Ovary (tissue), 9 donors: ENCODE results near the gene B4GALT5. TPM values are rescaled to one million over a fixed set of nuclear protein-coding genes. Genes with fewer than 3 reads are reported as not detected.

Source experiments
- DNase-seq, 5 donors: peaks; one replicate each; pipeline ENCODE4 v3.0.0-alpha.2; 2019 to 2020
- H3K27ac ChIP-seq, 2 donors: fragments of 200-600 bp; one replicate each; pipeline versions ENCODE4 v1.5.1 to v1.8.0; 2019 to 2022
- H3K27me3 ChIP-seq: fragments of 200-600 bp; one replicate; pipeline ENCODE4 v1.8.0; 2022
- H3K36me3 ChIP-seq: fragments of 200-600 bp; sonication (generic); one replicate; pipeline ENCODE4 v1.5.1; 2019
- H3K4me1 ChIP-seq: one replicate; pipeline ENCODE4 v1.8.1; 2013; ENCODE audit warnings: mild to moderate bottlenecking, moderate library complexity; ENCODE audit not compliant: insufficient read depth
- H3K4me3 ChIP-seq: fragments of 200-600 bp; sonication (generic); one replicate; pipeline ENCODE4 v1.5.1; 2017
- H3K9me3 ChIP-seq, 2 donors: fragments of 200-600 bp in 1 of 2; sonication (generic) in 1 of 2; one replicate each; pipeline versions ENCODE4 v1.5.1 to v1.8.1; 2013 to 2019; ENCODE audit warnings: mild to moderate bottlenecking in 1 of 2, moderate library complexity in 1 of 2
- CTCF ChIP-seq, 3 donors: fragments of 450-650 bp in 2 of 3; fragments of 200-600 bp in 1 of 3; IDR thresholded peaks; one replicate each; pipeline versions ENCODE4 v1.5.1 to v1.8.0; 2016 to 2022; ENCODE audit warnings: antibody characterized with exemption in 3 of 3, mild to moderate bottlenecking in 1 of 3
- EP300 ChIP-seq: sonication (generic); formaldehyde crosslinking; IDR thresholded peaks from one replicate; pipeline ENCODE4 v1.6.1; 2017; ENCODE audit warnings: antibody characterized with exemption
- POLR2A ChIP-seq: fragments of 450-650 bp; IDR thresholded peaks from one replicate; pipeline ENCODE4 v1.6.1; 2017; ENCODE audit warnings: antibody characterized with exemption, mild to moderate bottlenecking, moderate library complexity
- WGBS, 3 donors: extraction: QIAGEN DNeasy Blood & Tissue Kit in 1 of 3; methylation state at CpG; one replicate each; pipeline versions ENCODE4 v1.1.5 to v1.1.7; 2013 to 2017; 5-methylcytosine and 5-hydroxymethylcytosine counted together
- intact Hi-C, 4 donors: fragments of 100-400 bp; cut with DNase I; formaldehyde crosslinking; loops; one replicate each; pipeline versions ENCODE4 v1.11.0 to v1.15.1; 2022 to 2023
- polyA plus RNA-seq, 2 donors: library from polyadenylated mRNA; stranded (reverse); fragments of 200-250 nt in 1 of 2; fragments of 350-450 nt in 1 of 2; fragmentation: Illumina TruSeq in 1 of 2; extraction: RNeasy Lipid Tissue Mini Kit (QIAGEN cat#74804) in 1 of 2; gene quantifications; one replicate each; pipeline ENCODE4 v1.2.3, GENCODE V29; 2013 to 2014
- total RNA-seq, 7 donors: library from RNA; depleted of rRNA in 2 of 7; stranded (reverse); fragments of >200 nt in 2 of 7; fragmentation: NEBNext Ultra II Directional in 3 of 7; extraction: Animal tissue kit (Norgen Biotek cat#: 25700) in 3 of 7; gene quantifications; one replicate each; pipeline versions ENCODE4 v1.1.0 to v1.2.4, GENCODE V29; 2016 to 2023
- donor health status: DM: no; HTN: no; CAD: no; lungs with moderate emphysema.
- donor health status: DM: no; HTN: no; CAD: no.
- donor health status: Bipolar disorder and iron deficiency.
- donor health status: DM: yes; HTN: yes; CAD: no.
- donor health status: DM: no; HTN: no; CAD: no.
- donor health status: DM: yes; HTN: yes; CAD: no.

The B4GALT5 gene
- total and polyA plus RNA-seq, 9 donors, result 19.0 to 53.6 (median 37.7) TPM

DNA sequence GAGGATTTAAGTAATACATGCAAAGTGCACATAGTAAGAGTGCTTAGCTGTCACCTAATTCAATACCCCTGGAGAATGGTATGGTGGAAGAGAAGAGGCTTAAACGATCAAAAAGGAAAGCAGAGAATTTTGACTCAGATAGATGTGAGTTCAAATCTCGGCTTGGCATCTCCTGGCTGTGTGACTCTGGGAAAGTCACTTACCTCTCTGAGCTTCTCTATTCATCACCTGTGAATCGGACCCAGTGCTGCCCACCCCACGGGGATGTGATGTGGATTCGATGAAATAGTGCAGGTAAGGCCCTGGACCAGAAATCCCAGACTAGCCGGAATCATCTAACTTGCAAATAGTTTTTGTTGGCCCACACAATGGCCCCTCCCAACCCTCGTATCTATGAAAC lies 1.8 kb upstream of the B4GALT5 start:
- TF ChIP-seq POLR2A (no peak), EP300 (no peak), CTCF (IDR thresholded peaks at IDR 0.05) (no peak)
- WGBS, 3 donors, result 83 to 90% (median 89%) methylated on average over 7 of the region's 7 CpGs
- intact Hi-C loops, result loop anchor here in 1 of 4 donors (10.0 kb wide), 1 partner anchor 91 kb away; no protein-coding TSS in a partner anchor
- Histone ChIP-seq H3K27ac (no peak overlapping the region), H3K4me1 (no peaks in the 10 kb centered on the region), H3K4me3 (no peak overlapping the region), H3K9me3 (no peaks in the 10 kb centered on the region), H3K27me3 (no peaks in the 10 kb centered on the region), H3K36me3 (no peaks in the 10 kb centered on the region)
- DNase-seq, result no peak

DNA sequence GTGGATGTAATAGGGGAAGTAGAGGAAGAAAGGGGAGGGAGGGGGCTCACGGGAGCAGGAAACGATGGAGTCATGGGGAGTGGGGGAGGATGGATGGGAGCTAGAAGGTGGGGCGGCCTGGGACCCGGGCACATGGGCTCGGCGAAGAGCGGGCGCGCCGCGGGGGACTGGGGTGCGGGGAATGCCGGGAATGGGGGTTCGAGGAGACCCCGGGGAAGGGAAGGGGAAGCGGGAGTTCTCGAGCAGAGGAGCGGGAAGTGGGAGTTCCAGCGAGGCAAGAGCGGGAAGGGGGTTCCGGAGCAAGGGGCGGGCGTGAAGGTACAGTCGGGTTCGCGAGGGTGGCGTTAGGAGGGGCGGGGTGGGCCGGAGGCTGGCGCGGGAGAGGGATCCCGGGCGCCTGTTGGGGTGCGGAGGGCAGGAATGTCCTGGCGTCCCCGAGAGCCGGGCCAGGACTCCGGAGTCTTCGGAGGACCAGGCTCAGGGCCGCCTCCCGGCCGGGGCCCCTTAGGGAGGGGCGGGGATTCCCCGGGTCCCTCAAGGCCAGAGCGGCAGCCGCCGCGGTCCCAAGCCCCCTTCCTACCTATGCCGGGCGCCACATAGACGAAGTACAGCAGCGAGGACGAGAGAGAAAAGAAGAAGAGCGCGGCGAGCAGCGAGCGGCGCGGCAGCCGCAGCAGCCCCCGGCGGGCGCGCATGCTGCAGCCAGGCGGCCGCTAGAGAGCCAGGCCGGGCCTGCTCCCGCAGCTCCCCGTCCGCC lies 504 bp downstream of the B4GALT5 start:
- Histone ChIP-seq H3K4me1 (peaks cover 3% of the 10 kb centered on the region), H3K9me3 (no peaks in the 10 kb centered on the region), H3K27ac (peak overlapping the region; percentile 80 to 81), H3K27me3 (no peaks in the 10 kb centered on the region), H3K4me3 (peak overlapping the region; percentile 74), H3K36me3 (no peaks in the 10 kb centered on the region)
- intact Hi-C loops, result loop anchor here in 1 of 4 donors (10.0 kb wide), 1 partner anchor 88 kb away; no protein-coding TSS in a partner anchor
- WGBS, 3 donors, result 0 to 1% (median 0%) methylated on average over 70 to 71 of the region's 71 CpGs
- TF ChIP-seq EP300 (no peak), POLR2A (no peak), CTCF (IDR thresholded peaks at IDR 0.05) (no peak)
- DNase-seq, result peak; percentile 31 to 69 (median 57)

- no peak for DNase-seq
- H3K27ac ChIP-seq, result peak overlapping the region; percentile 10 to 80
- intact Hi-C loops, result loop anchor here in 1 of 4 donors (10.0 kb wide), 1 partner anchor 88 kb away; no protein-coding TSS in a partner anchor
- no peaks in the 10 kb centered on the region for H3K36me3 ChIP-seq
- peaks cover 5% of the 10 kb centered on the region for H3K4me1 ChIP-seq
- no peaks in the 10 kb centered on the region for H3K27me3 ChIP-seq
- WGBS, 3 donors, result 0 to 2% (median 2%) methylated on average over 6 of the region's 6 CpGs
- no peaks in the 10 kb centered on the region for H3K9me3 ChIP-seq
- peak overlapping the region; percentile 74 for H3K4me3 ChIP-seq
- TF ChIP-seq EP300 (no peak), CTCF (IDR thresholded peaks at IDR 0.05) (no peak), POLR2A (no peak)
These were observed 1.1 kb downstream of the B4GALT5 start for GRCh38 chr20:49712646-49712995.

DNA sequence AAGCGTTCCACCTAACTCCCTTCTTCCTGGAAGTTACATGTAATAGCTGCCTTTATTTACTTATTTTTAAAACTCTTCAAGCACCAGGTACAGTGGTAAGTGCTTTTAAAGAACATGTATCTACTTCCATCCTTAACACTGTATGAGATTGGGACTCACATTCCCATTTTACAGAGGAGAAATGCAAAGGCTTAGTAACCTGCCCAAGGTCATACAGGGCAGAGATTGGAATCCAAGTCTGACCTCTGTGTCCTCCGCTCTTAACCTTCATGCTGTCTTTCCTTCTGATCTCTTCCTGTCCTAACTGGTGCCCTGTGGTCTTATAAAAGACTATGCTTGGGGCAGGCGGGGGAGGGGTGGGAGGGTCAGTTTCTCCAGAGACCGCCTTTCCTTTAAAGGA lies 1.6 kb downstream of the B4GALT5 start:
- intact Hi-C loops, result loop anchor here in 1 of 4 donors (10.0 kb wide), 1 partner anchor 87 kb away; no protein-coding TSS in a partner anchor
- DNase-seq, result no peak
- H3K4me1 ChIP-seq, result peaks cover 6% of the 10 kb centered on the region
- H3K27ac ChIP-seq, result peak overlapping the region in 1 of 2 donors; percentile 10
- H3K4me3 ChIP-seq, result peak overlapping the region; percentile 74
- WGBS, 3 donors, result 20 to 28% (median 24%) methylated on average over 4 of the region's 4 CpGs
- TF ChIP-seq CTCF (IDR thresholded peaks at IDR 0.05) (no peak), EP300 (no peak), POLR2A (no peak)
- no peaks in the 10 kb centered on the region for H3K27me3 ChIP-seq
- no peaks in the 10 kb centered on the region for H3K36me3 ChIP-seq
- no peaks in the 10 kb centered on the region for H3K9me3 ChIP-seq
